SK-N-SH (cell line): ENCODE measurements around the gene PRICKLE1.

Experiments used
- CTCF ChIP-seq: fragments of 200-600 bp; sonication (generic); IDR thresholded peaks from 2 replicates; pipeline ENCODE4 v1.6.1; 2017; ENCODE audit warnings: antibody characterized with exemption, mild to moderate bottlenecking, moderate library complexity
- ELF1 ChIP-seq: IDR thresholded peaks from 2 replicates; pipeline ENCODE4 v1.4.0; 2012
- EP300 ChIP-seq, 2 experiments: IDR thresholded peaks; 2 replicates each; pipeline versions ENCODE4 v1.4.0 to v1.6.1; 2012; ENCODE audit warnings: borderline replicate concordance in 1 of 2, low read depth in 1 of 2, low read length in 1 of 2
- MAX ChIP-seq: IDR thresholded peaks from 2 replicates; pipeline ENCODE4 v1.4.0; 2012; ENCODE audit warnings: low read depth
- MEF2A ChIP-seq: IDR thresholded peaks from 2 replicates; pipeline ENCODE4 v1.4.0; 2012; ENCODE audit warnings: low read depth, borderline replicate concordance
- PBX3 ChIP-seq: IDR thresholded peaks from 2 replicates; pipeline ENCODE4; 2012
- POLR2AphosphoS5 ChIP-seq: IDR thresholded peaks from 2 replicates; pipeline ENCODE4 v1.6.1; 2012; ENCODE audit warnings: low read depth, low read length

GRCh38 chr12:42570076-42570475, 19.5 kb downstream of the PRICKLE1 start:
- no peak for TF ChIP-seq MEF2A
- TF ChIP-seq EP300 (IDR thresholded peaks at IDR 0.05; ENCODE audit: borderline replicate concordance in 1 of 2, low read depth in 1 of 2, low read length in 1 of 2) = no peak
- TF ChIP-seq POLR2AphosphoS5 = no peak
- no peak for TF ChIP-seq PBX3
- no peak for TF ChIP-seq CTCF
- TF ChIP-seq ELF1 = no peak
- no peak for TF ChIP-seq MAX
